Measurements from ENCODE around the gene LHFPL6.

The LHFPL6 gene

GRCh38 chr13:39604756-39605155 is 1.8 kb upstream of the LHFPL6 start:
- Histone ChIP-seq H4K20me1 (ENCODE audit: insufficient read depth, low read length) (no peaks in the 10 kb centered on the region), H3K9me2 (replicated peaks; ENCODE audit: insufficient read depth, low read length) (no peaks in the 10 kb centered on the region), H3K79me2 (ENCODE audit: low read length) (no peaks in the 10 kb centered on the region), H3K9ac (ENCODE audit: low read length) (no peak overlapping the region), H3F3A (ENCODE audit: insufficient read depth, low read length) (no peaks in the 10 kb centered on the region), H2AFZ (ENCODE audit: low read length) (no peak overlapping the region), H3K36me3 (replicated peaks; ENCODE audit: insufficient read depth, low read length) (no peaks in the 10 kb centered on the region), H3K4me2 (ENCODE audit: low read depth, low read length) (no peak overlapping the region), H3K4me1 (ENCODE audit: low read length) (no peaks in the 10 kb centered on the region), H3K27me3 (replicated peaks; ENCODE audit: insufficient read depth, low read length) (no peaks in the 10 kb centered on the region), H3K9me3 (replicated peaks; ENCODE audit: insufficient read depth, low read length) (no peaks in the 10 kb centered on the region), H3K4me3 (ENCODE audit: low read length) (no peak overlapping the region), H3K27ac (ENCODE audit: low read length) (no peak overlapping the region)
- DNase-seq = no peak
- no peak for TF ChIP-seq EZH2 (optimal IDR thresholded peaks at IDR 0.05; ENCODE audit: low read depth, low read length)
- no peak for TF ChIP-seq EZH2phosphoT487 (IDR thresholded peaks at IDR 0.05; ENCODE audit: low read length)
- no peak for TF ChIP-seq CTCF (IDR thresholded peaks at IDR 0.05; ENCODE audit: low read length)

GRCh38 chr13:39603424-39603947 is 493 bp upstream of the LHFPL6 start:
- Histone ChIP-seq H3K36me3 (replicated peaks; ENCODE audit: insufficient read depth, low read length) (no peaks in the 10 kb centered on the region), H3K27ac (ENCODE audit: low read length) (no peak overlapping the region), H3K4me1 (ENCODE audit: low read length) (no peaks in the 10 kb centered on the region), H3K79me2 (ENCODE audit: low read length) (no peaks in the 10 kb centered on the region), H3K9me3 (replicated peaks; ENCODE audit: insufficient read depth, low read length) (no peaks in the 10 kb centered on the region), H2AFZ (ENCODE audit: low read length) (peak overlapping the region; percentile 48; the same call in 1 of the 2 replicates), H3K4me2 (ENCODE audit: low read depth, low read length) (peak overlapping the region; percentile 77; the same call in 1 of the 2 replicates), H3K9me2 (replicated peaks; ENCODE audit: insufficient read depth, low read length) (no peaks in the 10 kb centered on the region), H3K27me3 (replicated peaks; ENCODE audit: insufficient read depth, low read length) (no peaks in the 10 kb centered on the region), H3K9ac (ENCODE audit: low read length) (no peak overlapping the region), H3F3A (ENCODE audit: insufficient read depth, low read length) (no peaks in the 10 kb centered on the region), H4K20me1 (ENCODE audit: insufficient read depth, low read length) (no peaks in the 10 kb centered on the region), H3K4me3 (ENCODE audit: low read length) (peak overlapping the region; percentile 70)
- DNase-seq = no peak
- TF ChIP-seq EZH2phosphoT487 (IDR thresholded peaks at IDR 0.05; ENCODE audit: low read length) (no peak), CTCF (IDR thresholded peaks at IDR 0.05; ENCODE audit: low read length) (no peak), EZH2 (optimal IDR thresholded peaks at IDR 0.05; ENCODE audit: low read depth, low read length) (no peak)

- no peaks in the 10 kb centered on the region for H4K20me1 ChIP-seq (ENCODE audit: insufficient read depth, low read length)
- H3K4me3 ChIP-seq (ENCODE audit: low read length) = peak overlapping the region; percentile 70
- peak; percentile 10 for DNase-seq
- no peak for TF ChIP-seq CTCF (IDR thresholded peaks at IDR 0.05; ENCODE audit: low read length)
- no peak for TF ChIP-seq EZH2phosphoT487 (IDR thresholded peaks at IDR 0.05; ENCODE audit: low read length)
- no peak for TF ChIP-seq EZH2 (optimal IDR thresholded peaks at IDR 0.05; ENCODE audit: low read depth, low read length)
- H3K27me3 ChIP-seq (replicated peaks; ENCODE audit: insufficient read depth, low read length) = no peaks in the 10 kb centered on the region
- peak overlapping the region; percentile 18; the same call in 1 of the 2 replicates for H3K9ac ChIP-seq (ENCODE audit: low read length)
- H3K36me3 ChIP-seq (replicated peaks; ENCODE audit: insufficient read depth, low read length) = no peaks in the 10 kb centered on the region
- H3K9me3 ChIP-seq (replicated peaks; ENCODE audit: insufficient read depth, low read length) = no peaks in the 10 kb centered on the region
- peak overlapping the region; percentile 77 for H3K4me2 ChIP-seq (ENCODE audit: low read depth, low read length)
- H3F3A ChIP-seq (ENCODE audit: insufficient read depth, low read length) = no peaks in the 10 kb centered on the region
- H3K9me2 ChIP-seq (replicated peaks; ENCODE audit: insufficient read depth, low read length) = no peaks in the 10 kb centered on the region
- no peak overlapping the region for H3K27ac ChIP-seq (ENCODE audit: low read length)
- H2AFZ ChIP-seq (ENCODE audit: low read length) = peak overlapping the region; percentile 75
- H3K79me2 ChIP-seq (ENCODE audit: low read length) = no peaks in the 10 kb centered on the region
- no peaks in the 10 kb centered on the region for H3K4me1 ChIP-seq (ENCODE audit: low read length)
Observed at GRCh38 chr13:39602277-39602613, 748 bp downstream of the LHFPL6 start.

Data from MM.1S (cell line).